DOHH2 (cell line): ENCODE results near the gene PNCK.
"Not testable (repeated sequence)": the region's sequence is repeated elsewhere in the genome, so short reads cannot be mapped to it uniquely, and the experiment has no call there.

Experiments
- H3F3A ChIP-seq: fragments of 200-600 bp; sonication (generic), shearing (Covaris generic); 2 replicates; pipeline ENCODE4 v1.6.0; 2016; ENCODE audit warnings: antibody characterized with exemption, mild to moderate bottlenecking; ENCODE audit not compliant: control insufficient read depth, insufficient read depth
- H3K27ac ChIP-seq: fragments of 200-600 bp; sonication (generic); 2 replicates; pipeline ENCODE4 v1.5.1; 2014; ENCODE audit warnings: low read depth, mild to moderate bottlenecking, low read length, moderate library complexity
- H3K27me3 ChIP-seq: fragments of 200-600 bp; sonication (generic); 2 replicates; pipeline ENCODE4 v1.6.1; 2014; ENCODE audit warnings: mild to moderate bottlenecking, low read length, mixed read lengths; ENCODE audit not compliant: control insufficient read depth
- H3K36me3 ChIP-seq: fragments of 200-600 bp; sonication (generic); 2 replicates; pipeline ENCODE4 v1.6.1; 2014; ENCODE audit warnings: mild to moderate bottlenecking, low read length, moderate library complexity, mixed read lengths; ENCODE audit not compliant: control insufficient read depth
- H3K4me1 ChIP-seq: fragments of 200-600 bp; sonication (generic); 2 replicates; pipeline ENCODE4 v1.6.1; 2014; ENCODE audit warnings: mild to moderate bottlenecking, low read length, mixed read lengths; ENCODE audit not compliant: control insufficient read depth
- H3K4me2 ChIP-seq: fragments of 200-600 bp; sonication (generic); 2 replicates; pipeline ENCODE4 v1.6.0; 2014; ENCODE audit warnings: mild to moderate bottlenecking, low read length, moderate library complexity
- H3K4me3 ChIP-seq: fragments of 200-600 bp; sonication (generic); 2 replicates; pipeline ENCODE4 v1.5.1; 2014; ENCODE audit warnings: mild to moderate bottlenecking, low read length, mixed read lengths
- H3K79me2 ChIP-seq: fragments of 200-600 bp; sonication (generic); 2 replicates; pipeline ENCODE4 v1.6.1; 2014; ENCODE audit warnings: mild to moderate bottlenecking, low read length, mixed read lengths; ENCODE audit not compliant: control insufficient read depth
- H3K9me2 ChIP-seq: fragments of 200-600 bp; sonication (generic); replicated peaks from 2 replicates; pipeline ENCODE4 v1.6.1; 2014; ENCODE audit warnings: mild to moderate bottlenecking, low read length, mixed read lengths; ENCODE audit not compliant: control insufficient read depth
- H3K9me3 ChIP-seq: fragments of 200-600 bp; sonication (generic); 2 replicates; pipeline ENCODE4 v1.6.1; 2014; ENCODE audit warnings: antibody characterized with exemption, low read length, mixed read lengths; ENCODE audit not compliant: control insufficient read depth, insufficient read depth
- H4K20me1 ChIP-seq: fragments of 200-600 bp; sonication (generic); 2 replicates; pipeline ENCODE4 v1.6.0; 2014; ENCODE audit warnings: low read depth, mild to moderate bottlenecking, antibody characterized with exemption, low read length, moderate library complexity; ENCODE audit not compliant: control insufficient read depth, insufficient read depth
- EZH2phosphoT487 ChIP-seq: fragments of 200-600 bp; sonication (generic); IDR thresholded peaks from 2 replicates; pipeline ENCODE4 v1.6.1; 2017; ENCODE audit warnings: borderline replicate concordance, mild to moderate bottlenecking, antibody characterized with exemption, low read length, moderate library complexity, mixed read lengths
- TF ChIP-seq, protein P1 (sequence below): fragments of 200-600 bp; sonication (generic); IDR thresholded peaks from one replicate; pipeline ENCODE4 v1.5.1; 2014; ENCODE audit warnings: antibody characterized with exemption, mild to moderate bottlenecking, low read depth, low read length; ENCODE audit not compliant: poor library complexity, severe bottlenecking

PNCK gene

DNA sequence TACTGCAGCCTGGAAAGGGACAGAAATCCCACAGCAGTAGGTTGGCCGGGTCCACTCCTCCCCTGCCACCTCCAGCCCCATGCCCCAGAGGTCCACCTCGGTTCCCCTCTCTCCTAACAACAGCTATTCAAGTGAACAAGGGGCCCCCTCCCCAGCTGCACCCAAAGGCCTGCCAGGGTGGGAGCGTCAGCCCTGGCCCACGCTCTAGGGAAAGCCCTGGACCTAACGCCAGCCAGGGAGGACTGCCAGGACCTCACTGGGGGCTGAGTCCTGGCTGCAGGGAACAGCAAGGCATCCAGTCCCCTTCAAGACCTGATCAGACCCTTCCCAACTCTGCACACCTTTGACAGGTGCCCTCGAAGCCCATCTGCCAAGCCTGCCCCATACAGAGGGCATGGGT, 27.4 kb upstream of the PNCK start:
- Histone ChIP-seq H3K27ac (no peak overlapping the region), H3K9me2 (no peaks in the 10 kb centered on the region), H3K9me3 (no peaks in the 10 kb centered on the region), H3K4me2 (no peak overlapping the region), H3K27me3 (no peaks in the 10 kb centered on the region), H3K36me3 (no peaks in the 10 kb centered on the region), H3K79me2 (no peaks in the 10 kb centered on the region), H3F3A (no peaks in the 10 kb centered on the region), H4K20me1 (no peaks in the 10 kb centered on the region), H3K4me1 (no peaks in the 10 kb centered on the region), H3K4me3 (no peak overlapping the region)
- TF ChIP-seq EZH2phosphoT487 = no peak
- TF ChIP-seq, protein P1, sequence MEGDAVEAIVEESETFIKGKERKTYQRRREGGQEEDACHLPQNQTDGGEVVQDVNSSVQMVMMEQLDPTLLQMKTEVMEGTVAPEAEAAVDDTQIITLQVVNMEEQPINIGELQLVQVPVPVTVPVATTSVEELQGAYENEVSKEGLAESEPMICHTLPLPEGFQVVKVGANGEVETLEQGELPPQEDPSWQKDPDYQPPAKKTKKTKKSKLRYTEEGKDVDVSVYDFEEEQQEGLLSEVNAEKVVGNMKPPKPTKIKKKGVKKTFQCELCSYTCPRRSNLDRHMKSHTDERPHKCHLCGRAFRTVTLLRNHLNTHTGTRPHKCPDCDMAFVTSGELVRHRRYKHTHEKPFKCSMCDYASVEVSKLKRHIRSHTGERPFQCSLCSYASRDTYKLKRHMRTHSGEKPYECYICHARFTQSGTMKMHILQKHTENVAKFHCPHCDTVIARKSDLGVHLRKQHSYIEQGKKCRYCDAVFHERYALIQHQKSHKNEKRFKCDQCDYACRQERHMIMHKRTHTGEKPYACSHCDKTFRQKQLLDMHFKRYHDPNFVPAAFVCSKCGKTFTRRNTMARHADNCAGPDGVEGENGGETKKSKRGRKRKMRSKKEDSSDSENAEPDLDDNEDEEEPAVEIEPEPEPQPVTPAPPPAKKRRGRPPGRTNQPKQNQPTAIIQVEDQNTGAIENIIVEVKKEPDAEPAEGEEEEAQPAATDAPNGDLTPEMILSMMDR = no peak

GRCh38 chrX:153700376-153700945, 26.8 kb upstream of the PNCK start:
- H3K4me3 ChIP-seq = no peak overlapping the region
- H3K79me2 ChIP-seq = no peaks in the 10 kb centered on the region
- no peaks in the 10 kb centered on the region for H3K9me2 ChIP-seq
- H4K20me1 ChIP-seq = no peaks in the 10 kb centered on the region
- H3K27ac ChIP-seq = no peak overlapping the region
- H3F3A ChIP-seq = no peaks in the 10 kb centered on the region
- H3K9me3 ChIP-seq = no peaks in the 10 kb centered on the region
- H3K4me1 ChIP-seq = no peaks in the 10 kb centered on the region
- H3K4me2 ChIP-seq = no peak overlapping the region
- TF ChIP-seq, protein P1 = no peak
- TF ChIP-seq EZH2phosphoT487 = no peak
- H3K27me3 ChIP-seq = no peaks in the 10 kb centered on the region
- no peaks in the 10 kb centered on the region for H3K36me3 ChIP-seq

DNA sequence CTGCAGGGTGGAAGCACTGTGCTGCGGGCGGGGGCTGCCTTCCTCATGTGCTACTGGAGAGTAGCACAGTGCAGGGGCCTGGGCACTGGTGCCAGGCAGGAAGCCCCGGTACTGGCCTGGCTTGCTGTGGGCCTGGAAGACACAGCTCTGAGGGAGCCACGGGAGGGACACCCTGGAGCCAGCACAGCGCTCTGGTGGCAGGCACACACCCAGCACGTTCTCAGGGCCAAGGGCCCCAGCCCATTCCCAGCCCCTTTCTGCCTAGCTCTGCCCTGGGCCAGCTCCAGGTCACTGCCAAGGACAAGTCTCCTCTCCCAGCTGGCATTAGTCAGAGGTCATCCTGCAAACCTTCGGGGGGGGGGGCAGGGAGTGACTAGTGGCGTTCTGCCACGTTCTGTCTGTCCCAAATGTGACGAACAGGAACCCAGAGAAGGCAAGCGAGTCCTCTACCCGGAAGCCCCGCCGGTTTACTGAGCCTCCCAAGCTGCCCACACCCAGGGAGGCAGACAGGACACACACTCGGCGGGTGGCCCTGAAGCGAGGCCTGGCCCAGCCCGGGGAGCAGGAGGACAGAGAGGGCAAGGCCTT, 26.3 kb upstream of the PNCK start:
- not testable (repeated sequence) for H3K9me2 ChIP-seq, H3K27ac ChIP-seq, H3K27me3 ChIP-seq, H4K20me1 ChIP-seq, H3K4me1 ChIP-seq, H3F3A ChIP-seq, H3K36me3 ChIP-seq, H3K79me2 ChIP-seq, H3K4me2 ChIP-seq, H3K9me3 ChIP-seq, H3K4me3 ChIP-seq

- not testable (repeated sequence) for H3K4me1 ChIP-seq, H3K36me3 ChIP-seq, H3K27me3 ChIP-seq, H3K4me2 ChIP-seq, H4K20me1 ChIP-seq, H3K4me3 ChIP-seq, H3K79me2 ChIP-seq, H3F3A ChIP-seq, H3K9me3 ChIP-seq, H3K9me2 ChIP-seq, H3K27ac ChIP-seq
Observed at GRCh38 chrX:153699210-153699783, 25.7 kb upstream of the PNCK start.
